ENCODE results near the gene EDNRA.

- no peak for TF ChIP-seq TAF1 (IDR thresholded peaks at IDR 0.05; ENCODE audit: borderline replicate concordance, low read depth, low read length)
- no peak for TF ChIP-seq POLR2AphosphoS5 (IDR thresholded peaks at IDR 0.05; ENCODE audit: low read depth, low read length)
- no peak for TF ChIP-seq POLR2A (IDR thresholded peaks at IDR 0.05; ENCODE audit: low read depth, low read length)
These were observed 35.2 kb downstream of the EDNRA start for GRCh38 chr4:147516133-147516532.

Measured in GM12892 (cell line).